ENCODE results near the gene FCGBP.
"Not testable (repeated sequence)": the region's sequence is repeated elsewhere in the genome, so short reads cannot be mapped to it uniquely, and the experiment has no call there.

Gene FCGBP

DNA sequence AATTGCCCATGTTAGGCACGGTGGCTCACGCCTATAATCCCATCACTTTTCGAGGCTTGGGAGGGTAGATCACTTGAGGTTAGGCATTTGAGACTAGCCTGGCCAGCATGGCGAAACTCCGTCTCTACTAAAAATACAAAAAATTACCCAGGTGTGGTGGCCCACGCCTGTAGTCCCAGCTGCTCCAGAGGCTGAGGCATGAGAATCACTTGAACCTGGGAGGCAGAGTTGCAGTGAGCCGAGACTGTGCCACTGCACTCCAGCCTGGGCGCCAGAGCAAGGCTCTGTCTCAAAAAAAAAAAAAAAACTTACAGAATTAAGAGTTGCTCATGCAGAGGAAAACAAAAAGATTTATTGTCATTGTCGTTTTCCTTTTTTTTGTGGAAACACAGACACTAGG, 33.1 kb upstream of the FCGBP start:
- no peak overlapping the region for H3K27ac ChIP-seq
- H3K36me3 ChIP-seq: peaks cover 6% of the 10 kb centered on the region
- peaks cover 54% of the 10 kb centered on the region for H3K27me3 ChIP-seq
- TF ChIP-seq, protein P1, sequence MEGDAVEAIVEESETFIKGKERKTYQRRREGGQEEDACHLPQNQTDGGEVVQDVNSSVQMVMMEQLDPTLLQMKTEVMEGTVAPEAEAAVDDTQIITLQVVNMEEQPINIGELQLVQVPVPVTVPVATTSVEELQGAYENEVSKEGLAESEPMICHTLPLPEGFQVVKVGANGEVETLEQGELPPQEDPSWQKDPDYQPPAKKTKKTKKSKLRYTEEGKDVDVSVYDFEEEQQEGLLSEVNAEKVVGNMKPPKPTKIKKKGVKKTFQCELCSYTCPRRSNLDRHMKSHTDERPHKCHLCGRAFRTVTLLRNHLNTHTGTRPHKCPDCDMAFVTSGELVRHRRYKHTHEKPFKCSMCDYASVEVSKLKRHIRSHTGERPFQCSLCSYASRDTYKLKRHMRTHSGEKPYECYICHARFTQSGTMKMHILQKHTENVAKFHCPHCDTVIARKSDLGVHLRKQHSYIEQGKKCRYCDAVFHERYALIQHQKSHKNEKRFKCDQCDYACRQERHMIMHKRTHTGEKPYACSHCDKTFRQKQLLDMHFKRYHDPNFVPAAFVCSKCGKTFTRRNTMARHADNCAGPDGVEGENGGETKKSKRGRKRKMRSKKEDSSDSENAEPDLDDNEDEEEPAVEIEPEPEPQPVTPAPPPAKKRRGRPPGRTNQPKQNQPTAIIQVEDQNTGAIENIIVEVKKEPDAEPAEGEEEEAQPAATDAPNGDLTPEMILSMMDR (IDR thresholded peaks at IDR 0.05): no peak
- H3K4me1 ChIP-seq (ENCODE audit: control insufficient read depth in 1 of 2, insufficient read depth in 1 of 2, low read depth in 1 of 2, low read length in 1 of 2): peaks cover 14 to 27% of the 10 kb centered on the region in 2 experiments
- H3K4me3 ChIP-seq (ENCODE audit: low read depth in 1 of 2, low read length in 1 of 2): no peak overlapping the region
- H3K9me3 ChIP-seq: no peaks in the 10 kb centered on the region

DNA sequence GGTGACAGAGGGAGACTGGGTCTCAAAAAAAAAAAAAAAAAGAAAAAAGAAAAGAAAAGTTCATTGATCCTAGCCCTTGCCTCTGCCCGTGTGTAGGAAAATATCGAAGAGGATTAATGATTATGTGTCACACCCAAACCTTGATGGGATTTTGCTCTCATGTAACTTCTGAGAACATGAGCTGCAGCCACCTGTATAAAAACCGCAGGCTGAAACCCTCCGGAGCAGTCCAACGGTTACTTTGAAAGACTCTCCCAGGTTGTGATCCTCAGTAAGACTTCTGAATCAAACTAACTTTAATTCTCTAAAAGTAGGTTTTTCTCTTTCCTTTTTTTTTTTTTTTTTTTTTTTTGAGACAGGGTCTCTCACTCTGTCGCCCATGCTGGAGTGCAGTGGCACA, 32.2 kb upstream of the FCGBP start:
- Histone ChIP-seq H3K4me3 (ENCODE audit: low read depth in 1 of 2, low read length in 1 of 2) (no peak overlapping the region), H3K4me1 (ENCODE audit: control insufficient read depth in 1 of 2, insufficient read depth in 1 of 2, low read depth in 1 of 2, low read length in 1 of 2) (peaks cover 9 to 22% of the 10 kb centered on the region in 2 experiments), H3K27me3 (peaks cover 64% of the 10 kb centered on the region), H3K9me3 (no peaks in the 10 kb centered on the region), H3K36me3 (no peaks in the 10 kb centered on the region), H3K27ac (no peak overlapping the region)
- TF ChIP-seq, protein P1 (IDR thresholded peaks at IDR 0.05): no peak

DNA sequence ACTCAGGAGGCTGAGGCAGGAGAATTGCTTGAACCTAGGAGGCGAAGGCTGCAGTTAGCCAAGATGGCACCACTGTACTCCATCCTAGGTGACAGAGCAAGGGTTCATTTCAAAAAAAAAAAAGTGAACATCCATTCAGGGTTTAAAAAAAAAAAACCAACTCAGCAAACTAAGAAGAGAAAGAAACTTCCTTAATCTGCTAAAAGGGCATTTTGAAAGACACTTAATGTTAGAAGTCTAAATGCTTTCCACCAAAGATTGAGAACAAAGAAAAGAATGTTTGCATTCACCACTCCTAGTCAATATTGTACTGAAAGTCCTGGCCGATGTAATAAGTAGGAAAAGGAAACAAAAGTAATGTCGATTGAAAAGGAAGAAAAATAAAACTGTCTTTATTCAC, 29.5 kb upstream of the FCGBP start:
- Histone ChIP-seq H3K27me3 (peaks cover 88% of the 10 kb centered on the region), H3K4me1 (ENCODE audit: control insufficient read depth in 1 of 2, insufficient read depth in 1 of 2, low read depth in 1 of 2, low read length in 1 of 2) (peaks cover 0 to 16% of the 10 kb centered on the region in 2 experiments)
- TF ChIP-seq, protein P1 (IDR thresholded peaks at IDR 0.05): no peak

DNA sequence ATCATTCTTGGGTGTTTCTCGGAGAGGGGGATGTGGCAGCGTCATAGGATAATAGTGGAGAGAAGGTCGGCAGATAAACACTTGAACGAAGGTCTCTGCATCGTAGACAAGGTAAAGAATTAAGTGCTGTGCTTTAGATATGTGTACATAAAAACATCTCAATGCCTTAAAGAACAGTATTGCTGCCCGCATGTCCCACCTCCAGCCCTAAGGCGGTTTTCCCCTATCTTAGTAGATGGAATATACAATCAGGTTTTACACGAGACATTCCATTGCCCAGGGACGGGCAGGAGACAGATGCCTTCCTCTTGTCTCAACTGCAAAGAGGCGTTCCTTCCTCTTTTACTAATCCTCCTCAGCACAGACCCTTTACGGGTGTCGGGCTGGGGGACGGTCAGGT, 25.0 kb upstream of the FCGBP start:
- not testable (repeated sequence) for H3K4me3 ChIP-seq (ENCODE audit: low read depth in 1 of 2, low read length in 1 of 2); H3K36me3 ChIP-seq; H3K27ac ChIP-seq; H3K9me3 ChIP-seq
- peaks cover 71% of the 10 kb centered on the region for H3K27me3 ChIP-seq
- peaks cover under 1 to 30% of the 10 kb centered on the region in 2 experiments for H3K4me1 ChIP-seq (ENCODE audit: control insufficient read depth in 1 of 2, insufficient read depth in 1 of 2, low read depth in 1 of 2, low read length in 1 of 2)

More for the DNA sequence above, 29.5 kb upstream of the FCGBP start:
- Histone ChIP-seq H3K9me3 (no peaks in the 10 kb centered on the region), H3K36me3 (no peaks in the 10 kb centered on the region), H3K27ac (no peak overlapping the region), H3K4me3 (ENCODE audit: low read depth in 1 of 2, low read length in 1 of 2) (no peak overlapping the region)

DNA sequence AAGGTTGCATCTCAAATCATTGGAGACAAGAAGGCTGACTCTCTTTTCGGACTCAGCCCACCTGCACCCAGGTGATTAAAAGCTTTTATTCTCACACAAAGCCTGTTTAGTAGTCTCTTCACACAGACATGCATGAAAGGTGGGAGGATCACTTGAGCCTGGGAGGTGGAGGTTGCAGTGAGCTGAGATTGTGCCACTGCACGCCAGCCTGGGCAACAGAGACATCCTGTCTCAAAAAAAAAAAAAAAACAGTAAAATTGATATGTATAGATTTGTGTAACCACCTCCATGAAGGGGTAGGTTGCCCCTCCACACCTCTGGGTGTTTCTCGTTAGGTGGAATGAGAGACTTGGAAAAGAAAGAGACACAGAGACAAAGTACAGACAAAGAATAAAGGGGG, 24.5 kb upstream of the FCGBP start:
- not testable (repeated sequence) for H3K27ac ChIP-seq; H3K36me3 ChIP-seq; H3K4me3 ChIP-seq (ENCODE audit: low read depth in 1 of 2, low read length in 1 of 2); H3K9me3 ChIP-seq
- Histone ChIP-seq H3K27me3 (peaks cover 70% of the 10 kb centered on the region), H3K4me1 (ENCODE audit: control insufficient read depth in 1 of 2, insufficient read depth in 1 of 2, low read depth in 1 of 2, low read length in 1 of 2) (peaks cover 5 to 33% of the 10 kb centered on the region in 2 experiments)

DNA sequence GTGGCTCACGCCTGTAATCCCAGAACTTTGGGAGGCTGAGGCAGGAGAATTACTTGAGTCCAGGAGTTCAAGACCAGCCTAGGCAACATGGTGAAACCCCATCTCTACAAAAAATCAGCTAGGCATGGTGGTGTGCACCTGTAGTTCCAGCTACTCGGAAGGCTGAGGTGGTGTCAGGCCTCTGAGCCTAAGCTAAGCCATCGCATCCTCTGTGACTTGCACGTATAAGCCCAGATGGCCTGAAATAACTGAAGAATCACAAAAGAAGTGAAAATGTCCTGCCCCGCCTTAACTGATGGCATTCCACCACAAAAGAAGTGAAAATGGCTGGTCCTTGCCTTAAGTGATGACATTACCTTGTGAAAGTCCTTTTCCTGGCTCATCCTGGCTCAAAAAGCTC, 23.5 kb upstream of the FCGBP start:
- not testable (repeated sequence) for H3K36me3 ChIP-seq; H3K27ac ChIP-seq; H3K4me3 ChIP-seq (ENCODE audit: low read depth in 1 of 2, low read length in 1 of 2); H3K9me3 ChIP-seq
- Histone ChIP-seq H3K4me1 (ENCODE audit: control insufficient read depth in 1 of 2, insufficient read depth in 1 of 2, low read depth in 1 of 2, low read length in 1 of 2) (peaks cover 15 to 37% of the 10 kb centered on the region in 2 experiments), H3K27me3 (peaks cover 61% of the 10 kb centered on the region)

DNA sequence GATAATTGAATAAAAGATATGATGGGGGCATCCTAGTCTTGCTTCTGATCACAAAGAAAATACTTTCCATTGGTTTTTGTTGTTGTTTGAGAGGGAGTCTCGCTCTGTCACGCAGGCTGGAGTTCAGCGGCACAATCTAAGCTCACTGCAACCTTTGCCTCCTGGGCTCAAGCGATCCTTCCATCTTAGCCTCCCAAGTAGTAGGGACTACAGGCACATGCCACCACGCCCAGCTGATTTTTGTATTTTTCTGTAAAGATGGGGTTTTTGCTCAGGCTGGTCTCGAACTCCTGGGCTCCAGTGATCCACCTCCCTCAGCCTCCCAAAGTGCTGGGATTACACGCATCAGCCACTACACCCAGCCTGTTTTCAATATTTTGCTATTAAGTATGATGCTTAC, 19.5 kb upstream of the FCGBP start:
- Histone ChIP-seq H3K4me3 (ENCODE audit: low read depth in 1 of 2, low read length in 1 of 2) (peak overlapping the region; percentile 24 to 58), H3K9me3 (no peaks in the 10 kb centered on the region), H3K27ac (peak overlapping the region; percentile 73), H3K36me3 (no peaks in the 10 kb centered on the region), H3K4me1 (ENCODE audit: control insufficient read depth in 1 of 2, insufficient read depth in 1 of 2, low read depth in 1 of 2, low read length in 1 of 2) (peaks cover 22 to 47% of the 10 kb centered on the region in 2 experiments), H3K27me3 (peaks cover 44% of the 10 kb centered on the region)
- TF ChIP-seq, protein P1 (IDR thresholded peaks at IDR 0.05): no peak

Data from neutrophil (primary cell).